ENCODE results near the gene METTL9.
"Not testable (repeated sequence)": the region's sequence is repeated elsewhere in the genome, so short reads cannot be mapped to it uniquely, and the experiment has no call there.

METTL9 gene

DNA sequence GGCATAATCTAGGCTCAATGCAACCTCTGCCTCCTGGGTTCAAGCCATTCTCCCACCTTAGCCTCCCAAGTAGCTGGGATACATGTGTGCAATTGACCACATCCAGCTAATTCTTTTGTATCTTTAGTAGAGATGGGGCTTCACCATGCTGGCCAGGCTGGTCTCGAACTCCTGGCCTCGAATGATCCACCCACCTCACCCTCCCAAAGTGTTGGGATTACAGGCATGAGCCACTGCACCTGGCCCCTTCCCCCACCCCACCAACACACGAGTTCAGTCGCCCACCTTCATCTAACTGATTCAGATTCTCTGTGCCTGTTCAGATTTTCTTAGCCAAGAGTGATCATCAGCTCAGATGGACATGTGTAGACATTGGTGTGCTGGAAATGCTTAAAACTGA is 25.0 kb upstream of the METTL9 start:
- no peak for DNase-seq

DNA sequence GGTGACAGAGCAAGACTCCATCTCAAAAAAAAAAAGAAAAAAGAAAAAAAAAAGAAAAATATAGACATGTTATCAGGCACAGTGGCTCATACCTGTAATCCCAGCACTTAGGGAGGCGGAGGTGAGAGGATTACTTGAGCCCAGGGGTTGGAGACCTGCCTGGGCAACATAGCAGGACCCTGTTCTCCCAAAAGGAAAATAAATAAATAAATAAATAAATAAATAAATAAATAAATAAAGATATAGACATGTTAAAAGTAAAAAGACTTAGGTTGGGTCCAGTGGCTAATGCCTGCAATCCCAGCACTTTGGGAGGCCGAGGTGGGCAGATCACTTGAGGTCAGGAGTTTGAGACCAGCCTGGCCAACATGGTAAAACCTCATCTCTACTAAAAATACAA is 23.1 kb upstream of the METTL9 start:
- DNase-seq, result not testable (repeated sequence)

DNA sequence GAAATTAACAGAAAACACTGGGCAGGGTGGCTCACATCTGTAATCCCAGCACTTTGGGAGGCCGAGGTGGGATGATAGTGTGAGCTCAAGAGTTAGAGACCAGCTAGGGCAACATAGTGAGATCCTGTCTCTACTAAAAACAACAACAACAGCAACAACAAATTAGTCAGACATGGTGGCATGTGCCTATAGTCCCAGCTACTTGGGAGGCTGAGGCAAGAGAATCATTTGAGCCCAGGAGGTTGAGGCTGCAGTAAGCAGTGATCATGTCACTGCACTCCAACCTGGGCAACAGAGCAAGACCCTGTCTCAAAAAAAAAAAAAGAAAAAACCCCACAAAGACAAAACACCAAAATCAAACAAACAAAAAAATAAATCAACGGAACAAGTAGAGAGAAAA is 21.9 kb upstream of the METTL9 start:
- not testable (repeated sequence) for DNase-seq

DNA sequence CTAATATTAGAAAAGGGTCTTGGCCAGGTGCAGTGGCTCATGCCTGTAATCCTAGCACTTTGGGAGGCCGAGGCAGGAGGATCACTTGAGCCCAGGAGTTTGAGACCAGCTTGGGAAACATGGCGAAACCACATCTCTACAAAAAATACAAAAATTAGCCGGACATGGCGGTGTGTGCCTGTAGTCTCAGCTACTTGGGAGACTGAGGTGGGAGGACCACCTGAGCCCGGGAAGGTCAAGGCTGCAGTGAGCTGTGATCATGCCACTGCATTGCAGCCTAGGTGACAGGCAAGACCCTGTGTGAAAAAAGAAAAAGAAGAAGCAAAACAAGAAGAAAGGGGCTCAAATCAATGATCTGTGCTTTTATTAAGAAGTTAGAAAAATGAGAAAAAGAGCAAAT is 21.1 kb upstream of the METTL9 start:
- DNase-seq, result not testable (repeated sequence)

DNA sequence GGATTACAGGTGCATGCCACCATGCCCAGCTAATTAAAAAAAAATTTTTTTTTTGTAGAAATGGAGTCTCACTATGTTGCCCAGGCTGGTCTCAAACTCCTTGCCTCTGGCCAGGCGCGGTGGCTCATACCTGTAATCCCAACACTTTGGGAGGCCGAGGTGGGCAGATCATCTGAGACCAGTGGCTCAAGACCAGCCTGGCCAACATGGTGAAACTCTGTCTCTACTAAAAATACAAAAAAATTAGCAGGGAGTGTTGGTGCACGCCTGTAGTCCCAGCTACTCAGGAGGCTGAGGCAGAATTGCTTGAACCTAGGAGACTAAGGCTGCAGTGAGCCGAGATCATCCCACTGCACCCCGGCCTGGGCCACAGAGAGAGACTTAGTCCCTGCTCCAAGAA is 19.2 kb upstream of the METTL9 start:
- DNase-seq, result not testable (repeated sequence)

DNA sequence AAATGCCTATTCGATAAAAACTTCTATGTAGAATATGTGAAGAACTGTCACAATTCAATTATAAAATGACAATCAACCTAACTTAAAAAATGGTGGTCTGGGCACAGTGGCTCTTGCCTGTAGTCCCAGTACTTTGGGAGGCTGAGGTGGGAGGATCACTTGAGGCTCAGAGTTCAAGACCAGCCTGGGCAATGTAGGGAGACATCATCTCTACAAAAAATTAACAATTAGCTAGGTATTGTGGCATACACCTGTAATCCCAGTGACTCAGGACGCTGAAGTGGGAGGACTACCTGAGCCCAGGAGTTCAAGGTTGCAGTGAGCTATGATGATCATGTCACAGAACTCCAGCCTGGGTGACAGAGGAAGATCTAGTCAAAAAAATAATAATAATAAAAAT is 18.6 kb upstream of the METTL9 start:
- DNase-seq, result no peak

DNA sequence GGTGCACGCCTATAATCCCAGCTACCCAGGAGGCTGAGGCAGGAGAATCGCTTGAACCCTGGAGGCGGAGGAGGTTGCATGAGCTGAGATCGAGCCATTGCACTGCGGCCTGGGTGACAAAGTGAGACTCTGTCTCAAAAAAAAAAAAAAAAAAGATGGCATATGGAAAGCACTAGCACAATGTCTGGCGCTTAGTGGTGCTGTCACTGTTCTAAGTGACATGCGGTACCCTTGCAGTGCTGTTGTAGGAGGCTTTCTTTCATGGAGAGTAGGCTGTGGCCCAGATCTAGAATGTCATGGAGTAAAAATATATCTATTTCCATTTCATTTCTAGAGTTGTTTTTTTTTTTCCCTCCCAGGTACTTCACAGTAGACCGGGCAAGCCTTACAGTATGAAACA is 14.6 kb upstream of the METTL9 start:
- no peak for DNase-seq

DNA sequence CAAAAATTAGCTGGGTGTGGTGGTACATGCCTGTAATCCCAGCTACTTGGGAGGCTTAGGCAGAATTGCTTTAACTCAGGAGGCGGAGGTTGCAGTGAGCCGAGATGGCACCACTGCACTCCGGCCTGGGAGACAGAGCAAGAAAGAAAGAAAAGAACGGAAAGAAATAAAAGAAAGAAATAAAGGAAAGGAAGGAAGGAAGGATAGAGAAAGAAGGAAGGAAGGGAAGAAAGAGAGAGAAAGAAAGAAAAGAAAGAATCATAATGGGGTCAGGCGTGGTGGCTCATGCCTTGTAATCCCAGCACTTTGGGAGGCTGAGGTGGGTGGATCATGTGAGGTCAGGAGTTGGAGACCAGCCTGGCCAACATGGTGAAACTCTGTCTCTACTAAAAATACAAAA is 10.8 kb upstream of the METTL9 start:
- not testable (repeated sequence) for DNase-seq

DNA sequence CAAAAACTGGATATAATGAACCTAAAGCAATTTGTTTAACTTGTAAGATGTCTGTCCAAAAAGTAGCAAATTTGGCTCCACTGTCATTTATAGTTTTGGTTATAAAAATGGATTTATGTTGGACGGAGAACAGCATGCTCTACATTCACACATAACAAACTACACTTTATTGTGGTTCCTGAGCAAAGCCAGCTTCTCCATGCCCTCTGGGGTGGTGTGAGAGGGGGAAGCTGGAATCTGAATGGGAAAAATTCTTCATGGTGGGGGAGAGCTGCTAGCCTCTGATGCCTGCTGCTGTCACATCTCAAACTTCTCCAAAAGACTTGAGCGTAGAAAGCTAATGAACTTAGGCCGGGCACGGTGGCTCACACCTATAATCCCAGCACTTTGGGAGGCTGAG is 9.8 kb upstream of the METTL9 start:
- DNase-seq, result no peak

DNA sequence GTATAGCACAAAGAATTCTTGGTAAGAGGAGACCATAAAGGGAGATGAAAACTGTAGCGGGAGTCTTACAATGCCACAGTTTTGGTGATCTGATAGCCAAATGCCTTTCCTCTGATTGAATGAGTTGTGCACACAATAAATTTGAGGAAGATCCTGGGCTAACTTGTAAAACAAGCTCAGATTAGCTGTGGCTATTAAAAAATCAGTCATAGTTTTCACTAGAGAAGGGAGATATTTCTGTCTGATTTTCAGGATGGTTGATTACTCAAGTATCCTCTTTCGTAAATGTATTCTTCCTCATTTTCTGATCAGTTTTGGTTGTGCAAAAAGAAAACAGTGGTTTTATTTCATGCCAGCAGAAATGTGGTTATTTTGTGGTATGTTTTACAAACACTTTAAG is 9.1 kb upstream of the METTL9 start:
- no peak for DNase-seq

DNA sequence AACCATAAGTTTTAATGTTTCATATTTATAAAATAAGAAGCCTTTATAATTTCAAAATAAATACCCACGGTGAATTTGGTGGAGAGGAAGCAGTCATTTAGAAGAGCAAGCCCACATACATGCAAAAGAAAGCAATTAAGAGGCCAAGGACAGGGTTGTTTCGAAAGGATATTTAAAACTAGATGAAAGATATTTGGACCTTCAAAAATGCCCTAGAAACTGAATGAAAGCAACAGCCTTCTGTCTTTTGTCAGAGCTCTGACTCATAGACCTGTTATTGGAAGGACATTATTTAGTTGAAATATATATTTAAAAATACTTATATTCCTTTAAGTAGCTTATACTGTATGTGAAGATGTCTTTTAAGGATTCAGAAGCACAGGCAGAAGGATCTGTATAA is 8.6 kb upstream of the METTL9 start:
- DNase-seq, result no peak

DNA sequence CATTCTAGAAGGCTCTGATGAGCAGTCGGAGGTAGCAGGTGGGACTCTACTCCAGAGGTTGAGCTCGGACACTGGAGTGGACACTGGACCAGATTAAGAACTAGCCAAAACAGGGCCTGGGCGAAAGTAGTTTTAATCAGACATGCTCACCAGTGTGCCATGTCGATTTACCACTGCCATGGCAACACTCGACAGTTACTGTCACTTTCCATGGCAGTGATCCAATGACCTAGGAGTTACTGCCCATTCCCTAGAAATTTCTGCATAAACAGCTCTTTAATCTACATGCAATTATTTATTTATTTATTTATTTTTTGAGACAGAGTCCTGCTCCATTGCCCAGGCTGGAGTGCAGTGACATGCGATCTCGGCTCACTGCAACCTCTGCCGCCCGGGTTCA is 7.2 kb upstream of the METTL9 start:
- DNase-seq, result no peak

DNA sequence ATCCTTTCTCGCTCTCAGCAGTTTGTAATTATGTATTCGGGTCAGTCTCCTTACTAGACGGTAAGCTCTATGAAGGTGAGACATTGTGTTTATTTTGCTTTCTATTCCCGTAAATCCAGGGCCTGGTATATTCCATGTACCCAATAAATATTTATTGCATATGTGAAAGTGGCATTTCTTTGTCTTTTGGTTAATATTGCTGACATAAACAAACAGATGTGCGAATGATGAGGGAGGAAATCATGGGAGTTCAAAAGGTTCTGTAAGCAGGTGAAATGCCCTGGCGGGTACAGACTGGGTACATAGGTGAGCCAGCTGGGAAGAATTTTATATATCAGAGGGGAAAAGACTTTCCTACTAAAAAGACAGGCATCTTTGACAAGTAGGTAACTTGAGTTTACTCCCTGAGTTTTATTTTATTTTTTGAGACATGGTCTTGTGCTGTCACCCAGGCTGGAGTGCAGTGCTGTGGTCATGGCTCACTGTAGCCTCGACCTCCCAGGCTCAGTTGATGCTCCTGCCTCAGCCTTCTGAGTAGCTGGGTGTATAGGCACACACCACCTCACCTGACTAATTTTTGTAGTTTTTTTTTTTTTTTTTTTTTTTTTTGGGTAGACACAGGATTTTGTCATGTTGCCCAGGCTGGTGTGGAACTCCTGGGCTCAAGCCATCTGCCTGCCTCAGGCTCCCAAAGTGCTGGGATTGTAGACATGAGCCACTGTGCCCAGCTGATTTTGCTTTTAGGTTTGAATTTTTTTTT is 5.7 kb upstream of the METTL9 start:
- DNase-seq, result no peak

DNA sequence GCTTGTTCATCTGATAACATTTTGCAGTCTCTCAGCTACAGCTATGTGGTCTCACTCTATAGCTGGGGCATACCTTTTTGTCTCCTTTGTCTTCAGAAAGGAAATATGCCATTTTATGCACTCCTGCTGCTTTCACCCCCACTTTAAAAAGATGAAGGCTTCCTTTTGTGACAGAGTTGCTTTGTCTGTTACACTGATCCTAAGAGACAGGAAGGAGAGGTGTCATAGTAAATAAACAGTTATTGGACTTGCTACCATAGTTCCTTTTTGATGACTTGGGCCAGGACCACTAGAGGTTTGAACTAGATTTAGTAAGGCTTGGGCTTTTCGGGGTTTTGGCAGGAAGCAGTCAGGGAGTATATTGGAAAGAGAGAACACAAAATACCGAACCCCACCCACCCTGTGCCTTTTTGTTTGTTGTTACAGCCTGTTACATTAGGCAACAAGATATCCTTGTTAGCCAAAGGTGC is 1.8 kb upstream of the METTL9 start:
- no peak for DNase-seq

DNA sequence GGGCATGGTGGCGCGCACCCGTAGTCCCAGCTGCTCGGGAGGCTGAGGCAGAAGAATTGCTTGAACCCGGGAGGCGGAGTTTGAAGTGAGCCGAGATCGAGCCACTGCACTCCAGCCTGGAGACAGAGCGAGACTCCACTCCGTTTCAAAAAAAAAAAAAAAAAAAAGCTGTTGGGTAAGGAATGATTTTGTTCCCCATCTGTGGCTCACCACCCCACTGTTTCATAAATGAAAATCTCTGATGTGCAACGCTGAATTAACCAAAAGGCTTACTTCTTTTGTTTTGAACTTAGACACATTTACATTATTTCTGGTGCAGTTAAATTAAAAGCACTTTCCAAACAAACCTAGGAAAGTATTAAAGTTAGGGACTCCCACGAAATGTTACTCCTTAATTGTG is 1.2 kb upstream of the METTL9 start:
- DNase-seq, result no peak

DNA sequence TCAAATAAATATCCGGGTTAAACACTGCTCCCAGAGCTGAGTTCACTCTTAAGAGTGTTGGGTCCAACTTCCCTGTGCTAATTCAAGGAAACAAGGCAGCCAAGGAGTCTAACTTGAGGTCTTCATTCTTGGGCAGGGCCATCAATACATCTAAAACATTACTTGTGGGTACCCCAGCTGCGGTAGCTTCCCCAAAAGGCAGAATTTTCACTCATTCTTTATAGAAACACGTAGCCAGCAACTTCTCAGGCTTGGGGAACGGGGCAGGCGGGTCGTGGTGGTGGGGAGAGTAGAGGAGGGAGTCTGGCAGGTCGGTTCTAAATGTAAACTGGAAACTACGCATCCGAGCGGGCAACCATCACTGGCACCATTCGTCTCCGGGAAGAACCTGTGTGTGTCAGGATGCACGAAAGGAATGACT is 666 bp upstream of the METTL9 start:
- peak; percentile 11 for DNase-seq

DNA sequence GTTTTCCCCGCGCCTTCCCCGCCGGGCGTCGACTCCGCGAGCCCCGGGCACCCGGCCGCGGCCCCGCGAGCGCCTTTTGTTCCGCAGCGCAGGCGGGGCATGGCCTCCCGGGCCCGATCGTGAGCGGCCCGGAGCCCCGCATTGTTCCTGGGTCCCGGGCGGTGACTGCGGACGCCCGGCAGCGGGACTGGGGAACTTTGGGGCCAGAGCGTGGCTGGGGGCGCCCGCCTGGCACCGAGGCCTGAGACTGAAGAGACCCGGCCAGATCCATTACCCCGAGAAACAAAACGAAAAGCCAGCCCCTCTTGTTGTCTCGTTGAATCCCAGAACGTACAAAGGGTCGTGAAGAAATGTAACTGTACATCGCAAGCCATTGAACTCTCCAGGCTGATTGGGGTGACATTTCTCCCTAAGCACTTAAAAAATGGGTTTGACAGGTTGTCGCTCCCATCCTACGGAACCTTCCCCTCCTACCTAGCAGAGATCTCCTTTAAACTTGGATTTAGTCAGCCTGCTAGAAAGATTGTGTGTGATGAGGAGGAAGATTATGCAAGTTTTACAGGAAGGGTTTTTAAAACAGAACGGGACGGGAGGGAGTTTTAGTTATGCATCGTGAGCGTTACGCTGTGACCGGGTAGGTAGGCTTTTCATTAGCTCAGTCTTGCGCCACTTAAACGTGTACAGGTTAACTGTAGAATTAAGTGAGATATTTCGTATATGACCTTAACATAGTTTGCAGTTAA is 825 bp downstream of the METTL9 start:
- DNase-seq, result peak; percentile 71

DNA sequence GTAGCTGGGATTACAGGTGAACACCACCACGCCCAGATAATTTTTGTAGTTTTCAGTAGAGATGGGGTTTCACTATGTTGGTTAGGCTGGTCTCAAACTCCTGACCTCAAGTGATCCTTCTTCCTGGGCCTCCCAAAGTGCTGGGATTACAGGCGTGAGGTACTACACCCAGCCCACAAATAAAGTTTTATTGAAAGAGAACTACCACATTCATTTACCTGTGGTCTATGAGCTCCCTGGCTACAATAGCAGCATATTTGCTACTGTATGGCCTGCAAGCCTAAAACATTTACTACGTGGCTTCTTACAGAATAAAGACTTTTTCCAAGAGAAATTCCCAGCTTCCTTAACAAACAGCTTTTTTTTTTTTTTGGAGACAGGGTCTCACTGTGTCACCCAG is 3.4 kb downstream of the METTL9 start:
- DNase-seq, result no peak

DNA sequence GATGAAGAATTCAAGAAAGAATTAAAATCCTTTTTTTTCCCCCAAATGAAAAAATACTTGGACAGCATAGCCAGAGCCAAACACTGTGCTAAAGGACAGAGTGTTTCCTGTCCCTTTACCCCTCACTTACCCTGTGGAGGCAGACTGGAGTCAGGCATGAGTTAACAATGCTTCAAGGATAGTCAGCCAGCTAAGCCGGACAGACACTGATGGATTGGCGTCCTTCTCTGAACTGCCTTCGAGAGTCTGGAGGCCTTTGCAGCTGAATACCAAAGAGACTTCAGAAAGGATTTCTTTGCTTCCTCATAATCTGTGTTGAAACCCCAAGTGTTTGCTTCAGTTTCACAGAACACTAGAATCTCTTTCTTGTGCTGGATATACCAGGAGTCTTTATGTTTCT is 4.6 kb downstream of the METTL9 start:
- no peak for DNase-seq

DNA sequence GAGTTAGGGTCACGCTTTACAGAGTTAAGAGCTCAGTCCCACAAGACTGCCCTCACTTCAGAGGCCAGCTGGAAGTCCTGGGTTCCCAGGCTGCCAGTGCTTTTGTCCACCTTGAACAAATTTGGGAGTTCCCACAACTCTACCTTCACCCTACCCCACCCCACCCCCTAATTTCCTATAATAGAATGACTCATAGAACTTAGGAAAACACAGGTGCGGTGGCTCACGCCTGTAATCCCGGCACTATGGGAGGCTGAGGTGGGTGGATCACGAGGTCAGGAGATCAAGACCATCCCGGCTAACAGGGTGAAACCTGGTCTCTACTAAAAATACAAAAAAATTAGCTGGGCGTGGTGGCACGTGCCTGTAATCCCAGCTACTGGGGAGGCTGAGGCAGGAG is 6.5 kb downstream of the METTL9 start:
- DNase-seq, result not testable (repeated sequence)

DNA sequence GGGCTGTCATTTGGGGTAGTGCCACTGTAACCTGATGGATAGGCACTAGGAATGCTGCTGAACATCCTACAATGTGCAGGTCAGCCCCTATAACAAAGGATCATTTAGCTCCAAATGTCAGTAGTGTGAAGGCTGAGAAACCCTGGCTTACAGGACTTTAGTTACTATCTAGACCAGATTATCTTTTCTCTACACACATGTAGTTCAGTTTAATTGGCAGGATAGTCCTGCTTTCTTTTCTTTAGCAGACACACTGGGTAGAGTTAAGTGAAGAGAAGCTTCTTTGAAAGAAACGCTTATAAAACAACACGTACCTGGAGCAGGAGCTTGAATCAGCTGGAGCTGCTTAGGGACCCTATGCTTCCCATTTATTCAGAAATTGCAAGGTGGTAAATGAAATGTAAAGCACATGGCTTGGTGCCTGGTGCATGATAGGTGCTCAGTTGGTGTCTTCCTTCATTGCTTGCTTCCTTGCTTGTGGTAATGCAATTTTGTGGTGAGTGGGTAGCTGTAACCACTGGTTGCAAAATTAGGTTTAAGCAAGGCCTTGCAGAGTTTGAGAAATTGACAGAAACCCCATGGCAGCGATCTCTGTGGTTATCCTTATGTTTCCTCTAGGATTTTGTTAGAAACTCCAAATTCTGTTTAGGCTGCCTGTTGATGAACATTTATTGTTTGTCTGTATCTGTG is 9.4 kb downstream of the METTL9 start:
- peak; percentile 49 for DNase-seq

DNA sequence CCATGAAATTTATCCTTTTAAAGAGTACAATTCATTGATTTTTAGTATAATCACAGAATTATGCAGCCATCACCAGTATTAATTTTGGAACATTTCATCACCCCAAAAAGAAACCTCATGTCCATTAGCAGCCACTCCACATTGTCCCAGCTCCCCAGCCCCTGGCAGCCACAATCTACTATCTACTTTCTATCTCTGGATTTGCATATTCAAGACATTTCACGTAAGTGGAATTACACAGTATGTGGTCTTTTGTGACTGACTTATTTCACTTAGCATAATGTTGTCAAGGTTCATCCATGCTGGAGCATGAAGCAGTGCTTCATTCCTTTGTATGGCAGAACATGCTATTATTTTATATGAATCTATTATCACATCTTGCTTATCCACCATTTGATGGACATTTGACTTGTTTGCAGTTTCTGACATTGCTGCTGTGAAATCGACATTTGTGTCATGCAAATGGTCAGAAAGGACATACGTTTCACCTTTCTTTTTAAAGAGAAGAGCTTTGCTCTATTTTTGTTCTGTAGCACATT is 10.7 kb downstream of the METTL9 start:
- no peak for DNase-seq

DNA sequence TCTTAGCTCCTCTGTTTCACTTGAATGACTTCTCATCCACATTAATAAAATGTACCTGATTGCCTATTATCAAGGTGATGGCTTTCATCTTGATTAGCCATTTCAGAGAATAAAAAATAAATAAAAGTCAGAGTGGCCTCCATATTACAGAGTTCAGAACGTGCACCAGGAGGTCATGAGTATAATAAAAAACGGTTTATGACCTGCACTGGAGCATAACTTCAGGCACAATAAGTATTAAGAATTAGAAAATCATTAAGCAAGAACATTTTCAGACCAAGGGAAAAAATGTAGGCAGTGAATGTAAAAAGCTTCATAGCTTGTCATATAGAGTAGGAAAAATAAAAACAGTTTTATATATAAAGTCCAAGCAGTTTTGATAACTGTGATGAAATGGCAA is 11.4 kb downstream of the METTL9 start:
- no peak for DNase-seq

DNA sequence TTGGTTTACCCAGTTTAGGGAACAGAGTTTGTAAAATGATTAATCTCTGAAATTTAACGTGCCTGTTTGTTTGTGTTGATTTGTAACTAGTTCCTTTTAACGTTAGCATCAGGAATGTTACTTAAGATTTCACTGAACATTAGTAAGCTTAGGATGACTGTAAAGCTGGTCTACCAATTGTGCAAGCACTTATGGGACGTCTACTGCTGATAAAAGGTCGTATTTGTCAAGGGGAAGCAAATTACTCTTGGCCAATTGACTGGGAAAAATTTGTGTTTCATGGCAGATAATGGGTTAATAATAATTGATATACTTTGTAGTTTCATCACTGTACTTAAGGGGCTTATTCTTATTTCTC is 11.8 kb downstream of the METTL9 start:
- DNase-seq, result no peak

Data from KG1 (cell line).